NCI-H1092 treated with DMSO at 0.1 percent for 48 hours (cell line): ENCODE measurements around the gene BCAS1.

Experiments used
- DNase-seq: peaks from one replicate; lab custom pipeline; 2025; lab: John Stamatoyannopoulos, UW

Gene BCAS1

DNA sequence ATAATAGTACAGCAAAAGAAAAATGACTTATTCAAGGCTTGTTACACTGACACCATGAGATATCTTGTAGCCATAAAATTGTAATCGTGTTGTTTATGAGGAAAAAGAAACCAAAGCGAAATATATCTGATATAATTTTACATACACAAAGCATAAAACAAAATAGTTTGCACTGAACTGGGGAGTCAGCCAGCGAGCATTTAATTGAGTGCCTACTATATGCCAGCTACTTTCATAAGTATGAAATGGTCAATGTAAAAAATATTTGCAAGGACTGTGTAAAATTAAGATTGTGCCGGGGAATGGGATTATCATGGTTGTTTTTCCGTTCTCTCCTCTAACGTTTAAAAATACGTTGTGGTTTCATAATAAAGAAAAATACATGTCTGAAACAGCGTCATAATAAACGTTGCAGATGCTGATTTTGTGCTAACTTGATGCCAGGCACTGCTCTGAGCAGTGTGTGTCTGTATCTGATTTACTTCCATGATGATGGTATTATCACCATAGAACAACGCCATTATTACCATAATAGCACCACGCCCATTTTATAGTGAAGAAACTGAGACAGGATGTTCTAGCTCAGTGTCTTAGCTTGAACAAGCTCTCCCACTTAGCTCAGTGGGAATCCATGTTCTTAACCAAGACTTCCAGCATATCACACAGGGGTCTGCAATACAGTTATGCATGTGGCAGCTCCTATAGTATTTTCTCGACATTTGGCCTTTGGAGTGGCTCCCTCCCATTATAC lies 144.6 kb downstream of the BCAS1 start:
- no peak for DNase-seq

- no peak for DNase-seq
Measured at GRCh38 chr20:53923566-53924369, 146.6 kb downstream of the BCAS1 start.

DNA sequence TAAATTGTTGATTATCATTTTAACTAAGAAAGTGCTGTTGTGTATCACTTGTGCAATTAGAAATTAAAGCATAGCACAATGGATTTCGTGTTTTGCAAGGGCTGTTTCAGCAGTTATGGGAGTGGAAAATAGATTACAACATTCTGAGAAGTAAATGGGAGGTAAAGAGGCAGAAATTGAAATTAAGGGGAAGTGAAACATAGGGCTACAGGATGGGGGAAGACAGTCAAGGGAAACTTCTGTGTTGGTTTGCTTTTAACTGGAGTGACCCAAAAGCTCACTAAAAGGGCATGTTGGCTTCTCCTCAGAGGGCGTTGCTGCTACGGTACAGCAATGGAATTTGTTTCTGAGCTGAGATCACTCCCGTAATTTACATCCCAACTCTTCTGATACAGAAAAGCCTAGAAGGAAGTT lies 147.5 kb downstream of the BCAS1 start:
- DNase-seq, result no peak

- no peak for DNase-seq
Measured at GRCh38 chr20:53921443-53921973, 148.9 kb downstream of the BCAS1 start.

GRCh38 chr20:53920647-53921245 lies 149.6 kb downstream of the BCAS1 start:
- DNase-seq, result no peak

GRCh38 chr20:53919886-53920285 lies 150.5 kb downstream of the BCAS1 start:
- no peak for DNase-seq

GRCh38 chr20:53918949-53919361 lies 151.4 kb downstream of the BCAS1 start:
- DNase-seq, result no peak

DNA sequence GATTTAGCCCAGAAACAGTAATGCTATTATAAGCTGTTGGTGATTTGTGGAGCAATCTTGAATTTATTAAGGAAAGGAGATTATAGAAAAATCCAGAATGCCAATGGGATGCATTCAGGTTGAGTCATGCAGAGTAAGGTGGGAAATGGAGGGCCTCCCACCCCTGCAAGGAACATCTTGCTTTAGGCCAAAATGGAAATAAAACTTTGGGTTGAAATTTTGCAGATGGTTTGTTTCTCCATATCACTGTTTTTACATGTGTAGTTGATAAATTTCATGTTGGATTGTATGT lies 152.4 kb downstream of the BCAS1 start:
- no peak for DNase-seq

DNA sequence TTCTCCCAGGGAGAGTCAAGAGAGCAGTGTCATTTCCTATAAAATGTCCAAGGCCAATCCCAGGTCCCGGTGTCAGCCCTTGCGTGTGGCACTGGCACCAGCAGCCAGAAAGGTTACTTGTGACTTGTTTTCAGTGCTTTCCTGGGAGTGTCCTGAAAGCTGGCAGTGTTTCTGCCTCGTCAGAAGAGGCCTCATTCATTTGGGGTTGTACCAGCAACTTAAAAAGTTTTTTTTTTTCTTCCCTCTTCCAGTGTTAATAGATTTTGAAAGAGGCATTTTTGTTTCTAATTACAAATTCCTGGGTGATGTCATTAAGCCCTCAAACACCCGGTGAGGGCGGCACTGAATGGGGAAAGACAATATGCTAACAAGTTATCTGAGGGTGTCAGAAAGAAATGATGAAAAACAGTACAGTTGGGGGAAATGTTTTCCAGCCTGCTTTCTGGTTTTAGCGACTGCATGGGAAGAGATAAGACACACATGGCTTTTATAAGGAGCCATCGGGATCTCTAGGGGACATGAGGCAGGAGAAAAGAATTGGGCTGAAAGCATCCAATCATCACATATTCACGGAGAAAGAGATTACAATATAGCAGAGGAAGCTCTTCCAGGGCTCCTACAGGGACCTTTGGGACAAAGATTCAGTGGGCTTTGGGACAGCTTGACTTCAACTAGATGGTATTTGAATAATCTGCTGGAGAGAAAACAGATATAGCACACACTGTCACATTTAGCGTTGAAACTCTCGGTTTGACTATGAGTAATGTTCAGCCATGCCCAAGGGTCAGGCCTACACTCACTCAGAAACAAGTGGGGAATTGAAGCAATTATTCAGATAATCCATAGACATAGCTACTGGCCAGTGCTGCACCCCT lies 153.0 kb downstream of the BCAS1 start:
- DNase-seq, result no peak

DNA sequence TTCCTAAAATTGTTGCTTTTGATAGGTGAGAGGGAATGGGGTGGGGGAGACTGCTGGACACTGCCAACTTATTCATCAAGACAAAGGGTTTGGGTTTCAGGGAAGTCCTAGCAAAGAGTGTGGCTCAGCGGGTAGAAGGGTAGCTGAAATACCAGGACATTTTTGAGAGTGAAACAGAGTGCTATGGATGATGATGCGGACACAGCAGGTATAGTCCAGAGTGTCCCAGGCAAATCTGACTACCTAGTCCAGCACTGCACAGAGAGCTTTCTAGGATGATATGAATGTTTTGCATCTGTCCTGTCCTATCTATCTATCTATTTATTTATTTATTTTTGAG lies 154.3 kb downstream of the BCAS1 start:
- DNase-seq, result no peak

GRCh38 chr20:53915446-53916172 lies 154.8 kb downstream of the BCAS1 start:
- peak; percentile 61 for DNase-seq

GRCh38 chr20:53914781-53915445 lies 155.5 kb downstream of the BCAS1 start:
- DNase-seq, result no peak

DNA sequence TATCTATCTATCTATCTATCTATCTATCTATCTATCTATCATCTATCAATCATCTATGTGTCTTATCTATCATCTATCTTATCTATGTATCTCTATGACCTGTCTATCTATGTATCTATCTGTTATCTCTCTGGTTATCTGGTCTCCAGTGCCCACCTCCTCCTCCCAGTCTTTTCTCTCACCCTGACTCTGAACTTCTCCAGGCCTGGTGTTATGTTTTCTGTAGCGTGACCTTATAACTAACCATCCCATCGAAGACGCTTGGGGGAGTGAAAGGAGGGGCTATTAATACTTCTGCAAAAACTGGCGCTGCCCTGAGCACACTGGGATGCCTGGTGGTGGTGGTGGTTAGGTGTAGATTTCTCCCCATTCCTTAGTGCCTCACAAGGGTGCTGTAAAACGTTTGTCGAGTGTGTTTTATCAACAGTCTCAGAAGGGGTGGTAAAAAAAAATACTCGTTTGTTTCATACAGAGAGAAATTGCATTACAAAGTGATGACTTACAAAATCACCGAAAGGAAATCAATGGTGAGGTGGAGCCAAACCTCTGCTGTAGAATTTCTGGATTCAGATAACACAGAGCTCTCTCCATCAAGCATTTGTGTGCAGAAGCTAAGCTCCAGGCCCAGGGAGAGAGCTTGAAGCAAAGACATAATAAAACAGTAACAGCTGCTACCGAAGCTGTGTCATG lies 156.2 kb downstream of the BCAS1 start:
- no peak for DNase-seq

GRCh38 chr20:53911301-53911700 lies 159.1 kb downstream of the BCAS1 start:
- no peak for DNase-seq

GRCh38 chr20:53910351-53911002 lies 159.9 kb downstream of the BCAS1 start:
- DNase-seq, result no peak

DNA sequence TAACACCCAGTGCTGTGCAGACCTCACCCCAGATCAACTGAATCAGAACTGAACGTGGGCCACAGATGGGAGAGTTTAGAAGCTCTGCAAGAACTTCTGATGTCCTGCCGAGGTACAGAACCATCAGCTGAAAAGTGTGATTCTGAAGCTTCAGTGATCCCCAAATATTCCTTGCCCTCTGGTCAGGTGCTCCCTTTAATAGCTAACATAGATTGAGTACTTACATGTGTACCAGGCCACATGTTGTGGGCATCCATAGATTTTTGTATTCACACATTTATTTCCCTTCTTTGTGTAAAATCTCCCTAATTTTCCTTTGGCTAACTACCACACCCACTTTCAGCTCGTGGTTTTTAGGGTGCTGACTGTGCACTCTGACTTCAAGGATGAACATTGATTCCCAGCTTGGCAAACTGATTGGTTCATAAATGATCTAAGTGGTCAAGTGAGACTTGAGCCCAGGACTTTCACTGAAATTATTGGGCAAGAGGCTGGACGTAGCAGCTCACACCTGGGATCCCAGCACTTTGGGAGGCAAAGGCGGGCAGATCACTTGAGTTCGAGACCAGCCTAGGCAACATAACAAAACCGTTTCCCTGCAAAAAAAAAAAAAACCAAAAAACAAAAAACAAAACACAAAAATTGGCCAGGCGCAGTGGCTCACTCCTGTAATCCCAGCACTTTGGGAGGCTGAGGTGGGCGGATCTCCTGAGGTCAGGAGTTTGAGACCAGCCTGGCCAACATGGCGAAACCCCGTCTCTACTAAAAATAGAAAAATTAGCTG lies 162.2 kb downstream of the BCAS1 start:
- no peak for DNase-seq

- DNase-seq, result no peak
Measured at GRCh38 chr20:53905820-53906191, 164.6 kb downstream of the BCAS1 start.

GRCh38 chr20:53905019-53905819 lies 165.2 kb downstream of the BCAS1 start:
- no peak for DNase-seq
